A673 (cell line): ENCODE results near the gene FSIP1. TPM values are rescaled to one million over a fixed set of nuclear protein-coding genes. Genes with fewer than 3 reads are reported as not detected.

Experiments used
- BruUV-seq: library from RNA; stranded (reverse); fragments of 400-500 nt; replicated peaks from 2 replicates; lab custom pipeline; 2021; lab: Mats Ljungman, UMichigan
- CTCF ChIA-PET: fragments of 300-600 bp; sonication (Branson Sonifier 250); formaldehyde crosslinking; loops from one replicate; lab custom pipeline; 2022; ENCODE audit warnings: antibody characterized with exemption; lab: Charles Lee
- POLR2A ChIA-PET: fragments of 300-600 bp; sonication (Branson Sonifier 250); formaldehyde crosslinking; loops from one replicate; lab custom pipeline; 2022; ENCODE audit warnings: antibody characterized with exemption; ENCODE audit not compliant: low non-redundant PET; lab: Charles Lee
- DNase-seq: peaks from one replicate; pipeline ENCODE4 v3.0.0-alpha.2; 2015; ENCODE audit warnings: low spot score
- H3K27ac ChIP-seq: fragments of 200-600 bp; sonication (generic); 2 replicates; pipeline ENCODE4 v1.5.1; 2016; ENCODE audit warnings: mixed run types, low read depth, mild to moderate bottlenecking, mixed read lengths, antibody characterized with exemption, low read length; ENCODE audit not compliant: poor library complexity, severe bottlenecking
- H3K27me3 ChIP-seq: fragments of 200-600 bp; sonication (generic); replicated peaks from 2 replicates; pipeline ENCODE4 v1.6.1; 2017; ENCODE audit warnings: mixed run types, low read depth, mild to moderate bottlenecking, mixed read lengths, antibody characterized with exemption, low read length; ENCODE audit not compliant: insufficient read depth, poor library complexity
- H3K36me3 ChIP-seq: fragments of 200-600 bp; sonication (generic); 2 replicates; pipeline ENCODE4 v1.6.1; 2016; ENCODE audit warnings: mixed run types, mild to moderate bottlenecking, mixed read lengths, antibody characterized with exemption, low read length; ENCODE audit not compliant: insufficient read depth, poor library complexity, severe bottlenecking
- H3K4me1 ChIP-seq: fragments of 200-600 bp; sonication (generic); 2 replicates; pipeline ENCODE4 v1.6.1; 2017; ENCODE audit warnings: mixed run types, mild to moderate bottlenecking, mixed read lengths, antibody characterized with exemption, low read length; ENCODE audit not compliant: insufficient read depth, poor library complexity, severe bottlenecking
- H3K4me3 ChIP-seq: fragments of 200-600 bp; sonication (generic); 2 replicates; pipeline ENCODE4 v1.5.1; 2016; ENCODE audit warnings: low read depth, mixed run types, mild to moderate bottlenecking, mixed read lengths, low read length; ENCODE audit not compliant: poor library complexity, severe bottlenecking
- H3K9me3 ChIP-seq: fragments of 200-600 bp; sonication (generic); 2 replicates; pipeline ENCODE4 v1.6.1; 2016; ENCODE audit warnings: mixed run types, low read depth, mild to moderate bottlenecking, mixed read lengths, antibody characterized with exemption, low read length; ENCODE audit not compliant: poor library complexity, severe bottlenecking
- CTCF ChIP-seq: fragments of 300-800, 200-600 bp; sonication (generic); conservative IDR thresholded peaks from 2 replicates; pipeline ENCODE4 v1.5.1; 2017; ENCODE audit warnings: low read depth, mild to moderate bottlenecking, antibody characterized with exemption, low read length, moderate library complexity, mixed read lengths
- EZH2 ChIP-seq: fragments of 200-600 bp; sonication (generic); IDR thresholded peaks from 2 replicates; pipeline ENCODE4 v1.6.1; 2017; ENCODE audit warnings: borderline replicate concordance, low read depth, mild to moderate bottlenecking, mixed read lengths, antibody characterized with exemption, low read length; ENCODE audit not compliant: poor library complexity, severe bottlenecking
- intact Hi-C: fragments of 100-400 bp; cut with micrococcal nuclease; formaldehyde crosslinking; loops from one replicate; pipeline ENCODE4 v1.10.0; 2022; ENCODE audit not compliant: unreplicated experiment
- total RNA-seq: library from RNA; stranded (reverse); gene quantifications from 2 replicates; pipeline ENCODE4 v1.2.3, GENCODE V29; 2021

FSIP1 gene
- total RNA-seq, 1 experiment from 2014 or later = 0.37 TPM

GRCh38 chr15:39598186-39598850 is 184.3 kb downstream of the FSIP1 start:
- ChIA-PET POLR2A (no interaction called here), CTCF (no interaction called here)
- Histone ChIP-seq H3K4me1 (no peaks in the 10 kb centered on the region), H3K36me3 (no peaks in the 10 kb centered on the region), H3K9me3 (no peaks in the 10 kb centered on the region), H3K4me3 (no peak overlapping the region), H3K27me3 (no peaks in the 10 kb centered on the region), H3K27ac (no peak overlapping the region)
- no TSS peak for BruUV-seq
- no peak for DNase-seq
- intact Hi-C loops = no loop called here
- TF ChIP-seq CTCF (no peak), EZH2 (no peak)

- H3K9me3 ChIP-seq = no peaks in the 10 kb centered on the region
- TF ChIP-seq EZH2 (no peak), CTCF (no peak)
- intact Hi-C loops = no loop called here
- no peaks in the 10 kb centered on the region for H3K4me1 ChIP-seq
- H3K36me3 ChIP-seq = no peaks in the 10 kb centered on the region
- no peaks in the 10 kb centered on the region for H3K27me3 ChIP-seq
- no TSS peak for BruUV-seq
- DNase-seq = no peak
- ChIA-PET POLR2A (no interaction called here), CTCF (no interaction called here)
- H3K27ac ChIP-seq = no peak overlapping the region
- no peak overlapping the region for H3K4me3 ChIP-seq
Observed at GRCh38 chr15:39597751-39598185, 184.9 kb downstream of the FSIP1 start.

- no peaks in the 10 kb centered on the region for H3K36me3 ChIP-seq
- H3K4me1 ChIP-seq = no peaks in the 10 kb centered on the region
- CTCF ChIA-PET = no interaction called here
- H3K9me3 ChIP-seq = no peaks in the 10 kb centered on the region
- no TSS peak for BruUV-seq
- no peak overlapping the region for H3K4me3 ChIP-seq
- H3K27me3 ChIP-seq = no peaks in the 10 kb centered on the region
- intact Hi-C loops = no loop called here
- no peak for DNase-seq
- no peak for TF ChIP-seq CTCF
- TF ChIP-seq EZH2 = no peak
- POLR2A ChIA-PET = no interaction called here
- no peak overlapping the region for H3K27ac ChIP-seq
Observed at GRCh38 chr15:39597336-39597735, 185.3 kb downstream of the FSIP1 start.
